Measurements from ENCODE around the gene HPSE2.

DNA sequence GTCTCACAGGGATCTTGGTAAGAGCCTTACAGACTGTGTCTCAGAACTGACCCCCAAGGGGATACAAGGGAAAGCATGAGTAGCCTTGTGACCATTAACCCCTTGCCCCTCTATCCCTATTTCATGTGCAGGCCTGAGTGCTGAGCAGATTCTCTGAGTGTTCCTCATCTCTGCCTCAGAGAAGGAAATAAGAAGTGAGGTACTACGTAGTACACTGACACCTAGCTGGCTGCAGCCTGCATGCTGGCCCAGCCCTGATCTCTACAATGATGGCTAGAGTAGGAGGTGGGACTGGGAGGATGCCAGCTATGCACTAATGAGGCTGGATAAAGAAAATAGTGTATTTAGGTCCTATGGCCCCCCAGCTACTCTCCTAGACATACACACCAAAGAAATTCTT is 614.0 kb downstream of the HPSE2 start:
- TF ChIP-seq CTCF (IDR thresholded peaks at IDR 0.05) (no peak), EZH2 (IDR thresholded peaks at IDR 0.05; ENCODE audit: borderline replicate concordance, insufficient read depth, low read depth, low read length, poor library complexity, severe bottlenecking) (no peak)
